SU-DHL-6 (cell line): Measurements from ENCODE around the gene GNAS.

Experiments used
- EZH2phosphoT487 ChIP-seq: fragments of 200-600 bp; sonication (generic), shearing (Covaris generic); conservative IDR thresholded peaks from 2 replicates; pipeline ENCODE4 v1.6.1; 2018; ENCODE audit warnings: mild to moderate bottlenecking, antibody characterized with exemption, low read length, moderate library complexity, mixed read lengths
- TF ChIP-seq, protein P1 (sequence below): fragments of 200-600 bp; sonication (generic); IDR thresholded peaks from one replicate; pipeline ENCODE4 v1.5.1; 2017; ENCODE audit warnings: antibody characterized with exemption, mild to moderate bottlenecking, low read length, moderate library complexity; ENCODE audit not compliant: insufficient read depth, poor library complexity, severe bottlenecking

DNA sequence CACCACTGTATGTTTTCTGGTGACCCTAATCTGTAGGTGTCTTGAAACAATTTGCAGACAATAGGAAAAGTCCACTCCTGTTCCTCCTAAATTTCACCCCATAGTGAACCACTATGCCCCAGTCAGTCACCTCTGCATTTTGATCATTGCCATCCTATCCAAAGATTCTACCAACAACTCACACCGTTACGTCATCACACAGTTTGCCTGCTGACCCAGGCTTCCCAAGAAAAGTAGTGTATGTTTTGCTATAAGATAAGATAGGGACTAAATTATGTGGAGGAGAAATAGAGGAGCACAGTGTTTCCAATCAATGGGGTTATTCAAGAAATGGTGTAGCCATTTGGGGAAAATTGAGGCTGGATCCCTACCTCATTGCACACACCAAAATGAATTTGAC is 58.8 kb downstream of the GNAS start:
- TF ChIP-seq, protein P1, sequence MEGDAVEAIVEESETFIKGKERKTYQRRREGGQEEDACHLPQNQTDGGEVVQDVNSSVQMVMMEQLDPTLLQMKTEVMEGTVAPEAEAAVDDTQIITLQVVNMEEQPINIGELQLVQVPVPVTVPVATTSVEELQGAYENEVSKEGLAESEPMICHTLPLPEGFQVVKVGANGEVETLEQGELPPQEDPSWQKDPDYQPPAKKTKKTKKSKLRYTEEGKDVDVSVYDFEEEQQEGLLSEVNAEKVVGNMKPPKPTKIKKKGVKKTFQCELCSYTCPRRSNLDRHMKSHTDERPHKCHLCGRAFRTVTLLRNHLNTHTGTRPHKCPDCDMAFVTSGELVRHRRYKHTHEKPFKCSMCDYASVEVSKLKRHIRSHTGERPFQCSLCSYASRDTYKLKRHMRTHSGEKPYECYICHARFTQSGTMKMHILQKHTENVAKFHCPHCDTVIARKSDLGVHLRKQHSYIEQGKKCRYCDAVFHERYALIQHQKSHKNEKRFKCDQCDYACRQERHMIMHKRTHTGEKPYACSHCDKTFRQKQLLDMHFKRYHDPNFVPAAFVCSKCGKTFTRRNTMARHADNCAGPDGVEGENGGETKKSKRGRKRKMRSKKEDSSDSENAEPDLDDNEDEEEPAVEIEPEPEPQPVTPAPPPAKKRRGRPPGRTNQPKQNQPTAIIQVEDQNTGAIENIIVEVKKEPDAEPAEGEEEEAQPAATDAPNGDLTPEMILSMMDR: no peak
- TF ChIP-seq EZH2phosphoT487: no peak
